A172 (cell line): ENCODE measurements around the gene KMT5B. TPM values are rescaled to one million over a fixed set of nuclear protein-coding genes. Genes with fewer than 3 reads are reported as not detected.
A peak's percentile ranks its signal among the peaks of the same experiment; 100 is the strongest.

Experiments
- DNase-seq: peaks from one replicate; pipeline ENCODE4 v3.0.0-alpha.2; 2015; ENCODE audit warnings: low spot score
- total RNA-seq: library from RNA; depleted of rRNA; stranded (reverse); fragments of >200 nt; shearing (Covaris generic); gene quantifications from 2 replicates; pipeline ENCODE4 v1.2.3, GENCODE V29; 2014; rRNA removed

Gene KMT5B
- total RNA-seq, 1 experiment from 2014 or later, result 16.7 TPM

DNA sequence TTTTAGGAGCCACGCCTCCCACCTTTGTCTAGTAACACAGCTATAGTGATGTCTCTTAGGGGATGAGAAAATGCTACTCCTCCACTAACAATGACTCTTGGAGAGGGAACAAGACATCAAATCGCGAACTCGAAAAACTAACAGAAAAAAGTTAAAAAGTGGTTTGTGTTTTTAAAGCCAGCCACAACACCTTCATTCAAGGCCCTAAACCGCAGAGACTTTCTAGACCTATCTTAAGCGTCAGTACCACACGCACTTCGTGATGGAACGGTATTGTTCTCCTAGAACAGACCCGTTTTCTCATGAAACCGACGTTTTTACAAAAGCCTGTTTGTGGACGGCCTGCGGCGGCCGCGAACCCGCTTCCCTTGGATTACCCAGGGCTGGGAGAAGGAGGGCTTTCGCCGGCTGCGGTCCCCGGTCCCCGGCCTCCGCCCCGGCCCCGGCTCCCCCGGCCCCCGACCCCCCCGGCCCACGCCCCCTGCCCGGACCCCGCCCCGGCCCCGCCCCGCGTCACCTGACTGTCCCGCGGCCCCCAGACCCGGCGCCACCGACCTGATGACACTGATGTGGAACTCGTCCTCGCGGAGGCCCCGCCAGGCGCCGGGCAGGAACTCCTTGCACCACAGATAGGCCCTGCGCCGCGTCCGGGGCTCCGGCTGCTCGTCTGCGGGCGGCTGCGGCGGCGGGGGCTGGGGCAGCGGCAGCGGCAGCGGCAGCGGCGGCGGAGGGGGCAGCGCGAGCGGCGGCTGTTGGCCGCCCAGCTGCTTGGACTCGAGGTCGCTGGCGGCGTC lies 92.6 kb downstream of the KMT5B start:
- peak; percentile 11 for DNase-seq

DNA sequence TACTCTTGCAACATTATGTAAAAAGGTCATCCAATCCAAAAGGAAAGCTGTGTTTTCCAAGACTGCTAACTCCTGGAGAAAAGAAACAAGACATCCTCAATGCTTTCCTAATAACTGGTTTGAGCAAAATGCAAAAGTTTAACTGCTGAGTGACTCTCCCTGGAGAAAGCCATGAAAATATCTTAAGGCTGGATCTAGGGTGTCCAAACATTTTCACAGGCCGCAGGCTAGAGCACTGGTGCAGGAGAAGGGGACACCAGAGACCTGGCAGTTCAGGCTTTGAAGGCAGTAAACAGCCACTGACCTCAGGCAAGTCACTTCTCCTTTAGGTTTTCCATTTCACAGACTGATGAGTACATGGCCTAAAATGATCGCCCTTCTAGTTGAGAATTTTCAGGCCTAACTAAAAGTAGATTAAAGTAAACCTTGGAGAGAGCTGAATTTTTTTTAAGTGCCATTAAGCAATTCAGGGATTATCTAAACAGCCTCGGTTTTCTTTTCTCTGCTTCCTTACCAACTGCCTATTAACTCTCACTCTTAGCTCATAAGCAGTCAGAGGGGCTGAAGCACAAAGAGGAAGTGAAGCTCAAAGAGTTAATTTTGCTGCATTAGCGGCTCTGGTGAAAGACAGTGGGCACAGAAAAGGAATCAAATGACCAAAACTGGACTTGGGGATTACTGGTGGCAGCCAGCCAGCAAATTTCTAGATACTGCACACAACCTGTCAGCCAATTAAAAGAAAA lies 94.2 kb downstream of the KMT5B start:
- DNase-seq, result no peak

GRCh38 chr11:68117853-68118470 lies 95.1 kb downstream of the KMT5B start:
- DNase-seq, result no peak

- DNase-seq, result no peak
Observed at GRCh38 chr11:68116974-68117373, 96.1 kb downstream of the KMT5B start.

DNA sequence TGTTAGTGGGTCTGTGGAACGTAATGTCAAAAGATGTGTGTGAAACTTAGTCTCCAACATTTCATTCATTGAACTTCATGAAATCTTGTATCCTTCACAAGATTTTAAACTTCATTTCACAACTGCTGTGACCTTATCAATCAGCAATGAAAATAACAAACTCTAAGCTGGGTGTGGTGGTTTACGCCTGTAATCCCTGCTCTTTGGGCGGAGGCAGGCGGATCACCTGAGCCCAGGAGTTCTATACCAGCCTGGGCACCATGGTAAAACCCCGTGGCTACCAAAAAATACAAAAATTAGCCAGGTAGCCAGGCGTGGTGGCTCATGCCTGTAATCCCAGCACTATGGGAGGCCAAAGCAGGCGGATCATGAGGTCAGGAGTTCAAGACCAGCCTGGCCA lies 97.0 kb downstream of the KMT5B start:
- DNase-seq, result no peak

DNA sequence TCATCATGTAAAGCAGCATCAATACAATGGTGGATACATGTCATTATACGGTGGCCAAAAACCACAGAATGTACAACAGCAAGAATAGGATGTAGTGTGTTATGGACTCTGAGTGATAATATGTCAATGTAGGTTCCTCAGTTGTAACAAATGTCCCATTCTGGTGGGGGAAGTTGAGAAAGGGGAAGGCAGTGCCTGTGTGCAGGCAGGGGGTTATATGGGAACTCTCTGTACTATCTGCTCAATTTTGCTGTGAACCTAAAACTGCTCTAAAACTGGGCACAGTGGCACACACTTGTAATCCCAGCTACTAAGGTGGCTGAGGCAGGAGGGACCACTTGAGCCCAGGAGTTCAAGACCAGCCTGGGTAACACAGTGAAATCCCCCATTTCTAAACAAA lies 97.8 kb downstream of the KMT5B start:
- DNase-seq, result no peak

DNA sequence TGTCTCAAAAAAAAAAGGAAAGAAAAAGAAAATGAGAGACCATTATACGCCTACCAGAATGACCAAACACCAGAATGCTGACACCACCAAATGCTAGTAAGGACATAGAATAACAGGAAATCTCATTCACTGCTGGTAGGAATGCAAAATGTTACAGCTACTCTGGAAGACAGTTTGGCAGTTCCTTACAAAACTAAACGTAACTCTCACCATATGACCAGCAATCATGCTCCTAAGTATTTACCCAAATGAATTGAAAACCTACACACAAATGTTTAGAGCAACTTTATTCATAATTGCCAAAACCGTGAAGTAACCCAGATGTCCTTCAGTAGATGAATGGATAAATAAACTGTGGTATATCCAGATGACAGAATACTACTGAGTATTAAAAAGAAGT lies 99.1 kb downstream of the KMT5B start:
- no peak for DNase-seq

DNA sequence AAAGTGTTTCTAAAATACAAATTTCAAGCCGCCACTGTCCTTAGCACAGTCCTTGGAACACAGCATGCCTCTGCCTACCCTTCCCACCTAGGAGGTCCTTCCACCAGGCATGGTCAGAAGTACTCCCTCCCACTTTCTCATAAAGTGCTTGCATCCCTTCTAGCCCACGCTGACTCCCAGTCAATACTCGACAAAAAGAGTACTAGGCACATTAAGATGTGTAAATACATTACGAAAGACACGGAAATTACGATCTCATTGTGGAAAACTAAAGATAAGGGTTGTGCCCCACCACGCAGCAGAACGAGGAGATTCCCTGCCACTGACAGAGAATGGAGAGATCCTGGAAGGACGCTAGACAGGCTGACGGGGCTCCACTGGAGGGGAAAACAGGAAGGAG lies 105.4 kb downstream of the KMT5B start:
- no peak for DNase-seq

- no peak for DNase-seq
Observed at GRCh38 chr11:68106165-68106940, 106.7 kb downstream of the KMT5B start.

Other genes with a start within 250 kb of the KMT5B start
- gene UNC93B1, start 209.2 kb downstream of the KMT5B start, total RNA-seq, result 22.1 and 34.3 TPM in 2 replicates
- gene ALDH3B1, start 203.0 kb downstream of the KMT5B start, total RNA-seq, result 54.0 and 64.8 TPM in 2 replicates
- gene NDUFS8, start 182.6 kb downstream of the KMT5B start, total RNA-seq, result 255 and 310 TPM in 2 replicates
- gene TCIRG1, start 174.3 kb downstream of the KMT5B start, total RNA-seq, result 149 and 167 TPM in 2 replicates
- gene CHKA, start 91.9 kb downstream of the KMT5B start, total RNA-seq, result 18.6 and 26.9 TPM in 2 replicates
- gene C11orf24, start 58.7 kb upstream of the KMT5B start, total RNA-seq, result 52.4 and 55.5 TPM in 2 replicates
- 13.2 and 13.7 TPM in 2 replicates for gene LRP5, start 99.3 kb upstream of the KMT5B start, total RNA-seq
- gene PPP6R3, start 247.5 kb upstream of the KMT5B start, total RNA-seq, result 94.1 and 116 TPM in 2 replicates